NCI-H82 treated with DMSO at 0.1 percent for 48 hours (cell line): ENCODE results near the gene CACNA2D3.

Experiments used
- DNase-seq: peaks from one replicate; lab custom pipeline; 2025; ENCODE audit not compliant: unreplicated experiment; lab: John Stamatoyannopoulos, UW

CACNA2D3 gene

DNA sequence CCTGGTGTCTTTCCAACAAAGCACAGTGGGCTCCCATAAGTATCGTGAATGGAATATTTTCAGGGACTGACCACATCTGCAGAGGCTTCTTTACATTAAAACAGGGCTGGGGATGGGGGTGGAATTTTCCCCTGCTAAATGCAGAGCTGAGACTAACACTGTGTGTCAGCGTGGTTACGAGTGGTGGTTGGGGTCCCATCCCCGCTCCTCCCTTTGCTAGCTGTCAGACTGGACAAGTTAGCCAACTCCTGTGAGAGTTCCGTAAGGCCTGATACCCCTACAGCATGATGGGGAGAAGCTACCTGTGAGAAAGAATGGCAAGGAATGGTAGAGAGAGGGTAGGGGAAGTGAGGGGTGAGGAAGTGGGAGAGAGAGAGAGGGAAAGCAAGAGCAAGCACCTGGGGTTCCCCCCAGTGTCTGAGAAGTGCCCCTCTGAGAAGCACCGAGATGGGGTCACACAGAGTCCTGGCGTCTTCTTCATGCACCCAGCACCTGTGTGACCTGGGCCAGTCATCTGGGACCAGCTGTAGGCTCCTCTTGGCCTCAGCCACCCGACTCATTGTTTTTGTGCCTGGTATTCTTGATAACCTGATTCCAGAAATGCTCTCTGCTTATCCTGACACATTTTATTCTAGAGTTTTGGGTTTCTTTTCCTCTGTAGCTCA lies 395.8 kb downstream of the CACNA2D3 start:
- DNase-seq = no peak

DNA sequence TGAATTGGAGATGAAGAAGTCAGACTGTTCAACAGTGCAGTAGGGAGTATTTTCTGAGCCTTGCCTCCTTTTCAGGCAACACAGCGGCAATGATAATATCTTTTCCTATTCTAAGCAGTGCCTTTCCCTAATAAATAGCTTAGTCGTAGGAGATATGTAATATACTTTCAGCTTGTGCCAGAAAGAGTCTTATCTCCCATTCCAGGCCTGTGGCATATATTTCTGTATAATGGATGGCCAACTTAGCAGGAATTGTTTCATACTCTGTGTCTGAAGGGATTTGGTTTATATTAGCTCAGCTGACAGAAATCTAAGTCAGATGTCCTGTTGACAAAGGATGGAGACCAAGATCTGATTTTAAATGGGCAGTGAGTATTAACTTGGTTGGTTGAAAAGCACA lies 397.1 kb downstream of the CACNA2D3 start:
- DNase-seq = no peak

- no peak for DNase-seq
Observed at GRCh38 chr3:54520060-54520459, 397.7 kb downstream of the CACNA2D3 start.

DNA sequence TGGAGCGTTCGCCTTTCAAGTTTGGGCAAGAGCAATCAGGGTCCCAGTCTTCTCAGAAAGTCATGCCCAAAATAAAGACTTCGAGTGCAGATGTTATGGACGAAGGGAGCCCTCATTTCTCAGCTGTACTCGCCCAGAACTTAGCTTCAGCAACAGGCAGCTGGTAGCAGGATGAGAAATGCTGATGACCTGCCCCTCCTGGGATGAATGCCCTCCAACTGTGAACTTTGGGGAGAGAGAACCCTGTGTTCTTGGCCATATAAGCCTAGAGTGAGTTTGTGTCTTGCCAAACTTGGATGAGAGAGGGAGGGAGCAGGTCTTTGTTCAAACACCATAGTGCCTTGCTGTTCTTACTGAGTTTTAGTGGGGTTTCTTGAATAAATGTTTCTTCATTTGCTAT lies 405.2 kb downstream of the CACNA2D3 start:
- DNase-seq = no peak

DNA sequence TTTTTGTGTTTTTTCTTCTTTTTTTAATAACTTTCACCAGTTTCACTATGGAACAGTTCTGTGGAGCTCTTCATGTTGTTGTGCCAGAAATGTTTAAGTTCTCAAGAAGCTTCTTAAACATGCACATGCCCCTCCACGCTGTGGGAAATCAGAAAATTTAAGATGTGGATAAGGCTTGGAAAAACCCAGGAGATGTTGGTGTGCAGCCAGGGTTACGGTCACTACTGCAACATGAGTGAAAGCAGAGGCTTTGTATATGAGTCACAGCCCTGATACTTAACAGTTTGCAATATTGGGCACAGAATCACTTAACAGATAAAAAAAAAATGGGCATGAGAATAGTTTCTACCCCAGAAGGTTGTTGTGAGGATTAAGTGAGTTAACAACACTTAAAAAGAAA lies 405.6 kb downstream of the CACNA2D3 start:
- no peak for DNase-seq

DNA sequence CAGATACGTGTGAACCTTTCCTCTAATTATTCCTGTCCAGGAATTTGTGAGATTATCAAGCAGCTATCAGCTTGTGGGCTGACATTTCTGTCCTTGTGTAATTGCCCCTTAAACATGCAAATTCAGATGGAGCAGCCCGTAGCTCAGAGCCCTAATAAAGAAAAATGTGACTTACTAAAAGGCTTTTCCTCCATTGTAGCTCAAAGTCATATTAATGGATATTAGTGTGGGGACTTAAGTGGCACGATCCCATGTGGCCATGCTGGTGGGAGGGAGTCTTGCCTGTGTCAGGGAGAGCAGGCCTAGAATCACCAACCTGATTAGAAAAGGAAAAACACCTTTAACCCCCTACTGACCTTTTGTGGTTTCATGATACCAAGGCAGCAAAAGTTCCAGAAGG lies 406.3 kb downstream of the CACNA2D3 start:
- DNase-seq = no peak

- DNase-seq = no peak
Observed at GRCh38 chr3:54530091-54530490, 407.7 kb downstream of the CACNA2D3 start.

DNA sequence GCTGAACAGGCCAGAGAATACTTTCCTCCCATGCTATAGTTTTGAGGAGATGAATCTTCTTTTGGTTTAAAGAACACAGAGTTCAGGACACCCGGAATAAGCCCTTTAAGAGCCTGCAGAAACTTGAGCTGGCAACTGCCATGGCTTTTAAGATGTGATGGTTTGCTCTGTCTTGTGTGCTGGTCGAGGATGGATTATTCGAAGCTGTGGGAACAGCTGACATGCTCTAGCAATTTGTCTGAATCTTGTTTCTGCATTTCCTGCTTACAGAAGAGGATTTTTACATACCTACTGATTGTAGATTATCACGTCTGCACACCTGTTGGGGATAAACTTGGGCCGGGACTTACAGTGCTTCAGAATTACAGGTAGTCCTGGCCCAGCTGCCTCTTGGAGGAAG lies 408.6 kb downstream of the CACNA2D3 start:
- DNase-seq = no peak

DNA sequence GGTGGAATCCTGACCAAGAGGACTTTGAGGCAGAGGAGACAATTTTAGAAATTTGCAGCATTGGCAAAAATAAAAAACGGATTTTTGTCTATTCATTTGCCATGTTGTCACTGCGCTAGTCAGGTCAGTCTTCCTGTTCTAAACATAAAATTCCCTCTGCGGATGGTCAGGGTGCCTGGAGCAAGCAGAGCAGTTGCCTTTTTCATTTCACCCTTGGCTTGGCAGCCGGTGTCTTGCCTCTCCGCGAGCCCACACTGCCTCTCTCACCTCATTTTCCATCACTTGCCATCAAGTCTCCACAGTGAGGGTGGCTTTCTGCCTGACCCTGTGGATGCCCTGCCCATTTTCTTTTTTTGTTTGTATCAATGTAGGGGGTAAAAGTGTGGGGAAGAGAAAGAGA lies 409.4 kb downstream of the CACNA2D3 start:
- DNase-seq = no peak

GRCh38 chr3:54533856-54534255 lies 411.5 kb downstream of the CACNA2D3 start:
- no peak for DNase-seq

GRCh38 chr3:54535619-54536018 lies 413.3 kb downstream of the CACNA2D3 start:
- no peak for DNase-seq

- DNase-seq = no peak
Observed at GRCh38 chr3:54536450-54536849, 414.1 kb downstream of the CACNA2D3 start.

- no peak for DNase-seq
Observed at GRCh38 chr3:54537506-54537905, 415.2 kb downstream of the CACNA2D3 start.

DNA sequence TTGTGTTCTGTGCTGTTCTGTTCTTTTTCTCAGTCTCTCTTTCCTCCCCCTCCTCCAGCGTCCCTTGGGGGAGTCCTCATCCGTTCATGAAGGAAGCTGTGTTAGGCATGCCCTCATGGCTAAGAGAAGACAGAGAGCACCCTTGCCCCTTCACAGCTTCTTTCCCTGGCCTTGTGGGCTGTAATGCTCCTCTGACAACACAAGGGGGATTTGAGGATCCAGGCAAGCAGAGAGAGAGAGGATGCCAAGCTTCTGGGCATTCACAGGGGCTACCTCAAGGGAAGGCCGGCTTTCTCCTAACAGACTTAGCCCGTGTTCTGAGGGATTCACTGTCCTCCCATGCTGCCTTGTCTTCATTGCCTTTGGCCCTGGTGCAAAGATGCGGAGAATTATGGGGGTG lies 416.0 kb downstream of the CACNA2D3 start:
- DNase-seq = no peak

DNA sequence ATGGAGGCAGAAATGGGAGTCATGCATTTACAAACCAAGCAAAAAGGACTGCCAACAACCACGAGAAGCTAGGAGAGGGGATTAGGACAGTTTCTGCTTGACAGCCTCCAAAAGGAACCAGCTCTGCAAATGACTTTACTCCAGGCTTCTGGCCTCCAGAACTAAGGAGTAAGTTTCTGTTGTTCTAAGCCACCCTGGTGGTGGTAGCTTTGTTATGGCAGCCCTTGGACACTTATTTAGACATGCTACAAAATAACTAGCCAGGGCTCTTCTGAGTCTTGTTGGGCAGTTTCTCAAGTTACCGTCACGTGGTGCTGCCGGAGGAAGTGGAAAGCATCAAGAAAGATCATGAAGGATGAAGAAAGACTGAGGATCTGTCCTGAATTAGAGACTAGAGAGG lies 419.0 kb downstream of the CACNA2D3 start:
- no peak for DNase-seq

- no peak for DNase-seq
Observed at GRCh38 chr3:54543446-54543845, 421.1 kb downstream of the CACNA2D3 start.

- DNase-seq = no peak
Observed at GRCh38 chr3:54547051-54547450, 424.7 kb downstream of the CACNA2D3 start.

GRCh38 chr3:54547846-54548245 lies 425.5 kb downstream of the CACNA2D3 start:
- no peak for DNase-seq

GRCh38 chr3:54549607-54550220 lies 427.4 kb downstream of the CACNA2D3 start:
- DNase-seq = no peak

DNA sequence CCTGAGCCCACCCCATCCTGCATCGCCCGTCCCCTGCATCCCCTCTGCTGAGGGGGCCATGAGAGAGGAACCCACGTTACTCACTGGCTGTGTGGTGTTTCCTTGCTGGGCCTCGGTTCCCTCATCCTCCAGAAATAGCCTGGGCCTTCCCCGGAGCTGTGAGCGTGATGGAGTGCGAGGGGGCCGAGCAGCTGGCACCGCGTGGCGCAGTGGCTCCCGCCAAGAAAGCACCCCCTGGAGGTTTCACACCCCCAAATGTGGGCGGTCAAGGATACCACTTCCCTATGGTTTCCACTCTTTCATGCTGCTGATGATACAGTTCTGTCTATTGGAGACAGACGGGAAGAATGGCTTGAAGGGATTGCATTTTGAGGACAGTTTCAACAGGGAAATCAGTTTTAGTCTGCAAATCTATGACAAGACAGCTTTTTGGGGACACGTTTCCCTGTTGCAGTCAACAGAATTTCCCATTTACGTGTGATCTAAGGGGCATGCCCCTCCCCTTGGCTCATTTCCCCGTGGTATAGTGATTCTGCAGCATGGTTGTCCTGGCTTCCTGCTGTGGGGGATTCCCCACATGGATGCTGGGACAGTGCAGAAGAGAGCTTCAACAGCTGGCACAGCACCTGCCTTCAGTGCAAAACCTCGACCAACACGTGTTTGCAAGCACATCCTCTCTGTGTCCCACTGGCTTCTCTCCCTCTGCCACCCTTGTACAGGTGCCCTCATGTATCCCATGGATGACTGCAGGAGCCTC lies 428.0 kb downstream of the CACNA2D3 start:
- no peak for DNase-seq

- no peak for DNase-seq
Observed at GRCh38 chr3:54556630-54557029, 434.3 kb downstream of the CACNA2D3 start.
